ENCODE measurements around the gene CAMTA1.

Gene CAMTA1

DNA sequence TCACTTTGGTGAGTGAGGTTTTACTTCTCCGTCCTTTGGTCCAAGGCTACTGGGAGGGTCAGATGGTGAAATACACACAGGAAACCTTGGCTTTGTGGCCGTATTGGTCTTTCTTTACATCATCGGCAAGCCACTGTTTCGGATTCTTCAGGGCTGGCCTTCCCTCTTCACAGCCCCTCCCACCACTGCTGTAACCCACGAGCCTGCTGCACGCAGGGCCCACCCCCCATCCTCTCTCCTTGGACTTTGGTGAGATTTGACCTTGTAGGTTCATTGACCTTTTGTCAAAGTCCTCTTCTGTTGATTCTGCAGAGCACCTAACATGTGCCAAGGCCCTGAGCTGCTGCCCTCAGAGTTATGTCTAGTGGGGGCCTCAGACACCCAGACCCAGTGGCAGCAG, 328.6 kb downstream of the CAMTA1 start:
- ATAC-seq: no peak

GRCh38 chr1:7116001-7116400, 330.7 kb downstream of the CAMTA1 start:
- TF ChIP-seq ZNF8 (CRISPR knock-in tag; IDR thresholded peaks at IDR 0.05) (no peak), CSDC2 (CRISPR knock-in tag; IDR thresholded peaks at IDR 0.05) (no peak), CSRNP3 (CRISPR knock-in tag; IDR thresholded peaks at IDR 0.05) (no peak), ZC3H10 (CRISPR knock-in tag; IDR thresholded peaks at IDR 0.05) (no peak), ZFP3 (CRISPR knock-in tag; IDR thresholded peaks at IDR 0.05) (no peak), SNAI2 (CRISPR knock-in tag; IDR thresholded peaks at IDR 0.05) (no peak), TCF4 (CRISPR knock-in tag; IDR thresholded peaks at IDR 0.05; ENCODE audit: borderline replicate concordance) (no peak), ARNTL (CRISPR knock-in tag; IDR thresholded peaks at IDR 0.05; ENCODE audit: borderline replicate concordance, low read depth) (no peak), ZFP30 (CRISPR knock-in tag; IDR thresholded peaks at IDR 0.05) (no peak), ESRRG (CRISPR knock-in tag; IDR thresholded peaks at IDR 0.05) (no peak)
- TF ChIP-seq, protein P1, sequence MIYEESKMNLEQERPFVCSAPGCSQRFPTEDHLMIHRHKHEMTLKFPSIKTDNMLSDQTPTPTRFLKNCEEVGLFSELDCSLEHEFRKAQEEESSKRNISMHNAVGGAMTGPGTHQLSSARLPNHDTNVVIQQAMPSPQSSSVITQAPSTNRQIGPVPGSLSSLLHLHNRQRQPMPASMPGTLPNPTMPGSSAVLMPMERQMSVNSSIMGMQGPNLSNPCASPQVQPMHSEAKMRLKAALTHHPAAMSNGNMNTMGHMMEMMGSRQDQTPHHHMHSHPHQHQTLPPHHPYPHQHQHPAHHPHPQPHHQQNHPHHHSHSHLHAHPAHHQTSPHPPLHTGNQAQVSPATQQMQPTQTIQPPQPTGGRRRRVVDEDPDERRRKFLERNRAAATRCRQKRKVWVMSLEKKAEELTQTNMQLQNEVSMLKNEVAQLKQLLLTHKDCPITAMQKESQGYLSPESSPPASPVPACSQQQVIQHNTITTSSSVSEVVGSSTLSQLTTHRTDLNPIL (CRISPR knock-in tag; IDR thresholded peaks at IDR 0.05; ENCODE audit: low read depth): no peak
- TF ChIP-seq, protein P2, sequence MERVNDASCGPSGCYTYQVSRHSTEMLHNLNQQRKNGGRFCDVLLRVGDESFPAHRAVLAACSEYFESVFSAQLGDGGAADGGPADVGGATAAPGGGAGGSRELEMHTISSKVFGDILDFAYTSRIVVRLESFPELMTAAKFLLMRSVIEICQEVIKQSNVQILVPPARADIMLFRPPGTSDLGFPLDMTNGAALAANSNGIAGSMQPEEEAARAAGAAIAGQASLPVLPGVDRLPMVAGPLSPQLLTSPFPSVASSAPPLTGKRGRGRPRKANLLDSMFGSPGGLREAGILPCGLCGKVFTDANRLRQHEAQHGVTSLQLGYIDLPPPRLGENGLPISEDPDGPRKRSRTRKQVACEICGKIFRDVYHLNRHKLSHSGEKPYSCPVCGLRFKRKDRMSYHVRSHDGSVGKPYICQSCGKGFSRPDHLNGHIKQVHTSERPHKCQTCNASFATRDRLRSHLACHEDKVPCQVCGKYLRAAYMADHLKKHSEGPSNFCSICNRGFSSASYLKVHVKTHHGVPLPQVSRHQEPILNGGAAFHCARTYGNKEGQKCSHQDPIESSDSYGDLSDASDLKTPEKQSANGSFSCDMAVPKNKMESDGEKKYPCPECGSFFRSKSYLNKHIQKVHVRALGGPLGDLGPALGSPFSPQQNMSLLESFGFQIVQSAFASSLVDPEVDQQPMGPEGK (CRISPR knock-in tag; IDR thresholded peaks at IDR 0.05; ENCODE audit: borderline replicate concordance): no peak
- no peak for ATAC-seq

More for the DNA sequence above, 328.6 kb downstream of the CAMTA1 start:
- TF ChIP-seq ZC3H10 (CRISPR knock-in tag; IDR thresholded peaks at IDR 0.05) (no peak), POU6F1 (CRISPR knock-in tag; IDR thresholded peaks at IDR 0.05; ENCODE audit: borderline replicate concordance, low read depth) (no peak), RARB (CRISPR knock-in tag; IDR thresholded peaks at IDR 0.05) (no peak), PPARA (CRISPR knock-in tag; IDR thresholded peaks at IDR 0.05; ENCODE audit: borderline replicate concordance) (no peak), ZNF70 (CRISPR knock-in tag; IDR thresholded peaks at IDR 0.05) (no peak), BACH2 (CRISPR knock-in tag; IDR thresholded peaks at IDR 0.05; ENCODE audit: borderline replicate concordance) (no peak), CSRNP3 (CRISPR knock-in tag; IDR thresholded peaks at IDR 0.05) (no peak)
- TF ChIP-seq, protein P2 (CRISPR knock-in tag; IDR thresholded peaks at IDR 0.05; ENCODE audit: borderline replicate concordance): no peak
- TF ChIP-seq, protein P1 (CRISPR knock-in tag; IDR thresholded peaks at IDR 0.05; ENCODE audit: low read depth): no peak
- TF ChIP-seq, protein P3, sequence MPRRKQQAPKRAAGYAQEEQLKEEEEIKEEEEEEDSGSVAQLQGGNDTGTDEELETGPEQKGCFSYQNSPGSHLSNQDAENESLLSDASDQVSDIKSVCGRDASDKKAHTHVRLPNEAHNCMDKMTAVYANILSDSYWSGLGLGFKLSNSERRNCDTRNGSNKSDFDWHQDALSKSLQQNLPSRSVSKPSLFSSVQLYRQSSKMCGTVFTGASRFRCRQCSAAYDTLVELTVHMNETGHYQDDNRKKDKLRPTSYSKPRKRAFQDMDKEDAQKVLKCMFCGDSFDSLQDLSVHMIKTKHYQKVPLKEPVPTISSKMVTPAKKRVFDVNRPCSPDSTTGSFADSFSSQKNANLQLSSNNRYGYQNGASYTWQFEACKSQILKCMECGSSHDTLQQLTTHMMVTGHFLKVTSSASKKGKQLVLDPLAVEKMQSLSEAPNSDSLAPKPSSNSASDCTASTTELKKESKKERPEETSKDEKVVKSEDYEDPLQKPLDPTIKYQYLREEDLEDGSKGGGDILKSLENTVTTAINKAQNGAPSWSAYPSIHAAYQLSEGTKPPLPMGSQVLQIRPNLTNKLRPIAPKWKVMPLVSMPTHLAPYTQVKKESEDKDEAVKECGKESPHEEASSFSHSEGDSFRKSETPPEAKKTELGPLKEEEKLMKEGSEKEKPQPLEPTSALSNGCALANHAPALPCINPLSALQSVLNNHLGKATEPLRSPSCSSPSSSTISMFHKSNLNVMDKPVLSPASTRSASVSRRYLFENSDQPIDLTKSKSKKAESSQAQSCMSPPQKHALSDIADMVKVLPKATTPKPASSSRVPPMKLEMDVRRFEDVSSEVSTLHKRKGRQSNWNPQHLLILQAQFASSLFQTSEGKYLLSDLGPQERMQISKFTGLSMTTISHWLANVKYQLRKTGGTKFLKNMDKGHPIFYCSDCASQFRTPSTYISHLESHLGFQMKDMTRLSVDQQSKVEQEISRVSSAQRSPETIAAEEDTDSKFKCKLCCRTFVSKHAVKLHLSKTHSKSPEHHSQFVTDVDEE (CRISPR knock-in tag; IDR thresholded peaks at IDR 0.05): no peak
